Endothelial cell of umbilical vein (primary cell): ENCODE data around the gene RGS6. TPM values are rescaled to one million over a fixed set of nuclear protein-coding genes. Genes with fewer than 3 reads are reported as not detected.

Experiments
- BruUV-seq: library from RNA; stranded (reverse); fragments of 400-500 nt; replicated peaks from 2 replicates; lab custom pipeline; 2021; lab: Mats Ljungman, UMichigan
- CTCF ChIA-PET: fragments of 300-600, 350-600 bp; sonication (Branson Sonifier 250); formaldehyde crosslinking; loops from one replicate; lab custom pipeline; 2021; ENCODE audit warnings: antibody characterized with exemption, inconsistent platforms; lab: Charles Lee
- POLR2A ChIA-PET: fragments of 300-600, 350-600 bp; sonication (Branson Sonifier 250); formaldehyde crosslinking; loops from one replicate; lab custom pipeline; 2021; ENCODE audit warnings: antibody characterized with exemption, inconsistent platforms; lab: Charles Lee
- DNase-seq: peaks from one replicate; pipeline ENCODE4 v3.0.0-alpha.2; 2011; ENCODE audit warnings: low read depth, low spot score
- FAIRE-seq: peaks from 2 replicates; lab custom pipeline; 2011; peaks lifted over from hg19 to GRCh38; lab: Jason Lieb, UNC
- H2AFZ ChIP-seq: 2 replicates; pipeline ENCODE4 v1.6.0; 2012; ENCODE audit warnings: low read depth, low read length, control low read depth, inconsistent platforms
- H3K27ac ChIP-seq: 2 replicates; pipeline ENCODE4 v1.5.1; 2011; ENCODE audit warnings: low read depth, mild to moderate bottlenecking, control low read depth, low read length, moderate library complexity; ENCODE audit not compliant: insufficient read depth
- H3K27me3 ChIP-seq, 2 experiments: 2 replicates each; pipeline versions ENCODE4 v1.6.0 to v1.6.1; 2011; ENCODE audit warnings: low read length in 2 of 2, mixed read lengths in 1 of 2; ENCODE audit not compliant: control insufficient read depth in 2 of 2, insufficient read depth in 2 of 2
- H3K36me3 ChIP-seq, 2 experiments: 2 replicates in 1 of 2; 3 replicates in 1 of 2; pipeline ENCODE4 v1.5.1; 2011; ENCODE audit warnings: low read length in 2 of 2, mild to moderate bottlenecking in 1 of 2, moderate library complexity in 1 of 2; ENCODE audit not compliant: control insufficient read depth in 2 of 2, insufficient read depth in 2 of 2; ENCODE audit errors: extremely low read depth in 1 of 2
- H3K4me1 ChIP-seq: 3 replicates; pipeline ENCODE4 v1.5.1; 2011; ENCODE audit warnings: mild to moderate bottlenecking, low read length; ENCODE audit not compliant: control insufficient read depth, insufficient read depth; ENCODE audit errors: extremely low read depth
- H3K4me2 ChIP-seq: 2 replicates; pipeline ENCODE4 v1.6.1; 2011; ENCODE audit warnings: low read length, control low read depth, mixed read lengths; ENCODE audit not compliant: insufficient read depth
- H3K4me3 ChIP-seq, 3 experiments: fragments of 200-600 bp in 1 of 3; sonication (generic), shearing (Covaris generic) in 1 of 3; replicated peaks in 1 of 3; 2 replicates each; pipeline ENCODE4 v1.5.1; 2011 to 2016; ENCODE audit warnings: control low read depth in 3 of 3, low read length in 3 of 3, mild to moderate bottlenecking in 2 of 3, inconsistent platforms in 1 of 3, low read depth in 1 of 3, moderate library complexity in 1 of 3; ENCODE audit not compliant: insufficient read depth in 1 of 3
- H3K79me2 ChIP-seq: 2 replicates; pipeline ENCODE4 v1.6.0; 2012; ENCODE audit warnings: low read length, inconsistent platforms; ENCODE audit not compliant: control insufficient read depth, insufficient read depth
- H3K9ac ChIP-seq: replicated peaks from 2 replicates; pipeline ENCODE3; 2011; ENCODE audit warnings: low read length, control low read depth; ENCODE audit not compliant: insufficient read depth; ENCODE audit errors: extremely low read depth
- H3K9me1 ChIP-seq: replicated peaks from 3 replicates; pipeline ENCODE4 v1.6.0; 2011; ENCODE audit warnings: mild to moderate bottlenecking, low read length; ENCODE audit not compliant: control insufficient read depth, insufficient read depth; ENCODE audit errors: extremely low read depth
- H3K9me3 ChIP-seq: replicated peaks from 2 replicates; pipeline ENCODE4 v1.5.1; 2012; ENCODE audit warnings: low read length, inconsistent platforms; ENCODE audit not compliant: control insufficient read depth, insufficient read depth
- H4K20me1 ChIP-seq: replicated peaks from 2 replicates; pipeline ENCODE3; 2011; ENCODE audit warnings: mild to moderate bottlenecking, low read length; ENCODE audit not compliant: control insufficient read depth, insufficient read depth; ENCODE audit errors: extremely low read depth
- CTCF ChIP-seq, 2 donors: IDR thresholded peaks; 1 replicate in 1 of 2; 2 replicates in 1 of 2; pipeline ENCODE4 v1.5.1; 2011; ENCODE audit warnings: low read length in 2 of 2, mild to moderate bottlenecking in 2 of 2, moderate library complexity in 2 of 2, control low read depth in 1 of 2, inconsistent platforms in 1 of 2, low read depth in 1 of 2; ENCODE audit not compliant: insufficient read depth in 1 of 2; ENCODE audit errors: extremely low read depth in 1 of 2
- EZH2 ChIP-seq: IDR thresholded peaks from 2 replicates; pipeline ENCODE4 v1.6.1; 2012; ENCODE audit warnings: borderline replicate concordance, low read depth, mild to moderate bottlenecking, moderate library complexity, low read length, inconsistent platforms; ENCODE audit not compliant: severe bottlenecking
- FOS ChIP-seq: IDR thresholded peaks from 2 replicates; pipeline ENCODE4 v1.6.1; 2011; ENCODE audit warnings: mild to moderate bottlenecking, low read length, moderate library complexity, borderline replicate concordance; ENCODE audit not compliant: insufficient read depth
- GATA2 ChIP-seq: IDR thresholded peaks from 2 replicates; pipeline ENCODE4 v1.7.0; 2011; ENCODE audit warnings: low read depth, mild to moderate bottlenecking, moderate library complexity, mixed read lengths, low read length; ENCODE audit not compliant: insufficient read length, insufficient read depth
- JUN ChIP-seq: IDR thresholded peaks from 2 replicates; pipeline ENCODE4 v1.6.1; 2011; ENCODE audit warnings: borderline replicate concordance, low read depth; ENCODE audit not compliant: insufficient read length, insufficient read depth
- MYC ChIP-seq: IDR thresholded peaks from one replicate; pipeline ENCODE4 v1.6.1; 2011; ENCODE audit warnings: mild to moderate bottlenecking, low read depth, low read length
- POLR2A ChIP-seq: IDR thresholded peaks from 2 replicates; pipeline ENCODE4 v1.6.1; 2012; ENCODE audit warnings: low read depth, mild to moderate bottlenecking, control low read depth, low read length
- POLR2AphosphoS5 ChIP-seq: IDR thresholded peaks from 2 replicates; pipeline ENCODE4 v1.6.1; 2012; ENCODE audit warnings: low read depth, mild to moderate bottlenecking, control low read depth, low read length, moderate library complexity; ENCODE audit not compliant: insufficient read depth
- dilution Hi-C: fragments of 300-500 bp; cut with MboI; formaldehyde crosslinking; loops from one replicate; pipeline ENCODE4 v1.15.0; 2019; ENCODE audit warnings: low sequenced_read_pairs; ENCODE audit not compliant: extremely low pct_ligation_motif_present
- intact Hi-C: fragments of 100-400 bp; cut with micrococcal nuclease; formaldehyde crosslinking; loops from one replicate; pipeline ENCODE4 v1.10.0; 2022
- polyA plus RNA-seq, 4 experiments: library from polyadenylated mRNA; depleted of rRNA in 3 of 4; stranded (reverse) in 3 of 4; unstranded in 1 of 4; fragments of >200 nt; gene quantifications; 2 replicates each; pipeline versions ENCODE4 v1.2.1 to v1.2.3, GENCODE V29; 2011 to 2012; ENCODE audit warnings: missing spikeins in 1 of 4
- total RNA-seq: library from RNA; stranded (reverse); gene quantifications from 2 replicates; pipeline ENCODE4 v1.2.3, GENCODE V29; 2021
- TF ChIP-seq, protein P1 (sequence below): IDR thresholded peaks from 2 replicates; pipeline ENCODE4 v1.6.1; 2011; ENCODE audit not compliant: insufficient read depth, insufficient read length

RGS6 gene
- total and polyA plus RNA-seq, 2 donors (not counting 3 experiments of a cell fraction or from before 2014, with no cell fraction given) = not detected

- ChIA-PET POLR2A (no interaction called here), CTCF (interaction anchor here (0.7 kb wide), 1 partner anchor 14 kb away, joined by 3 read pairs; no protein-coding TSS in a partner anchor)
- no peak for DNase-seq
- Histone ChIP-seq H3K4me3 (no peak overlapping the region), H4K20me1 (no peaks in the 10 kb centered on the region), H3K79me2 (no peaks in the 10 kb centered on the region), H3K4me2 (no peak overlapping the region), H3K9me1 (no peaks in the 10 kb centered on the region), H3K27me3 (no peaks in the 10 kb centered on the region), H3K27ac (no peak overlapping the region), H2AFZ (no peak overlapping the region), H3K9ac (no peak overlapping the region), H3K9me3 (no peaks in the 10 kb centered on the region), H3K36me3 (no peaks in the 10 kb centered on the region), H3K4me1 (no peaks in the 10 kb centered on the region)
- intact Hi-C loops (no loop called here), dilution Hi-C loops (no loop called here)
- TF ChIP-seq MYC (no peak), POLR2AphosphoS5 (no peak), POLR2A (no peak), GATA2 (no peak), EZH2 (no peak)
- TF ChIP-seq, protein P1, sequence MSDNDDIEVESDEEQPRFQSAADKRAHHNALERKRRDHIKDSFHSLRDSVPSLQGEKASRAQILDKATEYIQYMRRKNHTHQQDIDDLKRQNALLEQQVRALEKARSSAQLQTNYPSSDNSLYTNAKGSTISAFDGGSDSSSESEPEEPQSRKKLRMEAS = no peak
- no peak for FAIRE-seq
- BruUV-seq = no TSS peak
These were observed 507.5 kb downstream of the RGS6 start for GRCh38 chr14:72439707-72440106.

GRCh38 chr14:72443256-72443655 is 511.0 kb downstream of the RGS6 start:
- DNase-seq (no peak), FAIRE-seq (no peak)
- H3K36me3 ChIP-seq = no peaks in the 10 kb centered on the region
- no peak for TF ChIP-seq MYC
- TF ChIP-seq CTCF (IDR thresholded peaks at IDR 0.05; ENCODE audit: extremely low read depth in 1 of 2, insufficient read depth in 1 of 2, low read depth in 1 of 2, low read length in 2 of 2) = no peak
- no peak for TF ChIP-seq EZH2
- no peak for TF ChIP-seq JUN
- no peak for TF ChIP-seq POLR2AphosphoS5
- no peak for TF ChIP-seq FOS
- TF ChIP-seq, protein P1 = no peak
- TF ChIP-seq GATA2 = no peak
- TF ChIP-seq POLR2A = no peak
- H3K4me3 ChIP-seq = no peak overlapping the region
- intact Hi-C loops = no loop called here
- no peaks in the 10 kb centered on the region for H3K9me1 ChIP-seq
- H3K4me1 ChIP-seq = no peaks in the 10 kb centered on the region
- H3K9me3 ChIP-seq = no peaks in the 10 kb centered on the region
- H3K9ac ChIP-seq = no peak overlapping the region
- POLR2A ChIA-PET = interaction anchor here (0.6 kb wide), 1 partner anchor 385 kb away, joined by 4 read pairs; no protein-coding TSS in a partner anchor
- dilution Hi-C loops = no loop called here
- H3K79me2 ChIP-seq = no peaks in the 10 kb centered on the region
- no peak overlapping the region for H3K4me2 ChIP-seq
- CTCF ChIA-PET = no interaction called here
- H3K27me3 ChIP-seq = no peaks in the 10 kb centered on the region
- no peaks in the 10 kb centered on the region for H4K20me1 ChIP-seq
- no TSS peak for BruUV-seq
- H2AFZ ChIP-seq = no peak overlapping the region
- no peak overlapping the region for H3K27ac ChIP-seq
